Panc1 (cell line): ENCODE measurements around the gene DYNC1H1.

Source experiments
- CTCF ChIP-seq: fragments of 450-650 bp; IDR thresholded peaks from 2 replicates; pipeline ENCODE4 v1.5.1; 2017; ENCODE audit warnings: mild to moderate bottlenecking
- SIN3A ChIP-seq: IDR thresholded peaks from 2 replicates; pipeline ENCODE4 v1.6.1; 2012; ENCODE audit warnings: low read depth, mild to moderate bottlenecking, low read length, moderate library complexity, borderline replicate concordance; ENCODE audit not compliant: insufficient read depth

- TF ChIP-seq CTCF = no peak
- TF ChIP-seq SIN3A = no peak
Observed at GRCh38 chr14:102090713-102091112, 126.3 kb downstream of the DYNC1H1 start.
